HepG2 (cell line): ENCODE measurements around the gene INHBB. TPM values are rescaled to one million over a fixed set of nuclear protein-coding genes. Genes with fewer than 3 reads are reported as not detected.

Experiments used
- HNF4A ChIP-seq: sonication (generic); formaldehyde crosslinking; IDR thresholded peaks from 2 replicates; pipeline ENCODE4 v1.4.0; 2020; ENCODE audit warnings: missing genetic modification reagents
- MBNL3 ChIP-seq: fragments of 250-450 bp; sonication (Bioruptor Pico); conservative IDR thresholded peaks from 2 replicates; pipeline ENCODE4 v1.8.0; 2022; ENCODE audit warnings: mild to moderate bottlenecking, inconsistent platforms
- YEATS4 ChIP-seq: sonication (generic); formaldehyde crosslinking; IDR thresholded peaks from 2 replicates; pipeline ENCODE4 v1.4.0; 2020; ENCODE audit warnings: missing genetic modification reagents, borderline replicate concordance
- ZNF776 ChIP-seq: sonication (generic); formaldehyde crosslinking; IDR thresholded peaks from 2 replicates; pipeline ENCODE4 v1.4.0; 2020; ENCODE audit warnings: mild to moderate bottlenecking, missing genetic modification reagents
- polyA plus RNA-seq, 8 experiments: library from polyadenylated mRNA; depleted of rRNA in 3 of 8; stranded (reverse) in 7 of 8; unstranded in 1 of 8; fragments of >200 nt; fragmentation: Illumina TruSeq in 4 of 8; extraction: Trizol in 4 of 8; gene quantifications; 2 replicates each; pipeline versions ENCODE4 v1.2.1 to v1.2.3, GENCODE V29; 2011 to 2016; ENCODE audit warnings: low read depth in 4 of 8, missing spikeins in 1 of 8, mixed read lengths in 1 of 8; ENCODE audit not compliant: insufficient read depth in 1 of 8
- total RNA-seq, 5 experiments: library from RNA; depleted of rRNA; stranded (reverse); fragments of >200 nt; fragmentation: Illumina TruSeq; extraction: Trizol; gene quantifications; 2 replicates each; pipeline ENCODE4 v1.2.3, GENCODE V29; 2016; ENCODE audit warnings: low read depth in 1 of 5
- TF ChIP-seq, protein P1 (sequence below): sonication (generic); formaldehyde crosslinking; IDR thresholded peaks from 2 replicates; pipeline ENCODE4 v1.4.0; 2020; ENCODE audit warnings: missing genetic modification reagents, mild to moderate bottlenecking, borderline replicate concordance
- TF ChIP-seq, protein P2 (sequence below): sonication (generic); formaldehyde crosslinking; IDR thresholded peaks from 2 replicates; pipeline ENCODE4 v1.4.0; 2020; ENCODE audit warnings: mild to moderate bottlenecking, missing genetic modification reagents
- TF ChIP-seq, protein P3 (sequence below): sonication (generic); formaldehyde crosslinking; IDR thresholded peaks from 2 replicates; pipeline ENCODE4 v1.4.0; 2020; ENCODE audit warnings: mild to moderate bottlenecking, missing genetic modification reagents, borderline replicate concordance
- TF ChIP-seq, protein P4 (sequence below): sonication (generic); formaldehyde crosslinking; IDR thresholded peaks from 2 replicates; pipeline ENCODE4 v1.5.0; 2020; ENCODE audit warnings: mild to moderate bottlenecking, missing genetic modification reagents, borderline replicate concordance

INHBB gene
- total and polyA plus RNA-seq, 2 of the 13 experiments (the other 11 are each of a cell fraction or from before 2014, with no cell fraction given) = 0.20 to 1.7 TPM

DNA sequence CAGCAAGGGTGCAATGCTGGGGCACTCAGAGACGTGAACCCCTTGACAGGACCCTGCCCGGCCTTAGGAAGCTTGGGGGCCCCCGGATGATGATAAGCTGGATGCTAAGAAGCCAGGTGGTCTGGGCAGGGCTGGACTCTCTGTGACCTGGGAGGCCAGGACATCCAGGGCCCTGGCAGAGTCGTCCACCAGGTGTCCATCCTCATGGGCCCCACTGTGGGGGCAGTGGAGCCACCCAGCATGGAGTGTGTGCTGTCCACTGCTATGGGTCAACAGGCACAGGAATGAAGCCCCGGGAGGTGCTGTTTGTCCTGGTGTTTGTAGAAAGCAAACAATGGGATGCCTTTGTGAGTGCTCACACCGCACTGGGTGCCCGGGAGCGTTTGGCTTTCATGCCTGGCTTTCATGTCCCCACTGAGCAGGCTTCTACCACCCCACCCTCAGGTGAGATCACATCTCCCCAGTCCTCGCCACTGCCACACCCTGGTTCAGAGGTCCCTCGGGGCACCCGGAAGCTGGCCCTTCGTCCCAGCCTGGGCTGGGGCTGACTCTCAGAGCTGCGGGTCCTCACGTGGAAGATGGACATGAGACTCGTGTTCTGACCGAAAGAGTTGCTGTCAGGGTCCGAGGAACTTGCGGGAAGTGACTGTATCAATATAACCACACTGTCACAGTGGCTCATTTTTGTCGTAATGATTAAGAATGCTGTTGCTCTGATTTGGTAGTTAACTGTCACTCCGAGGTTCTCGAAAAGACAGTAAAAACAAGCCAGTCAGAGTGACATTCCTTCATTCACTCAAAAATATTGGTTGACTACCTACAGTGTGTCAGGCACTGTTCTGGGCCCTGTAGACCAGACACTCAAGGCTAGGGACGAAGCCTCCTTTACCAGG, 53.3 kb downstream of the INHBB start (continued):
- TF ChIP-seq, protein P1, sequence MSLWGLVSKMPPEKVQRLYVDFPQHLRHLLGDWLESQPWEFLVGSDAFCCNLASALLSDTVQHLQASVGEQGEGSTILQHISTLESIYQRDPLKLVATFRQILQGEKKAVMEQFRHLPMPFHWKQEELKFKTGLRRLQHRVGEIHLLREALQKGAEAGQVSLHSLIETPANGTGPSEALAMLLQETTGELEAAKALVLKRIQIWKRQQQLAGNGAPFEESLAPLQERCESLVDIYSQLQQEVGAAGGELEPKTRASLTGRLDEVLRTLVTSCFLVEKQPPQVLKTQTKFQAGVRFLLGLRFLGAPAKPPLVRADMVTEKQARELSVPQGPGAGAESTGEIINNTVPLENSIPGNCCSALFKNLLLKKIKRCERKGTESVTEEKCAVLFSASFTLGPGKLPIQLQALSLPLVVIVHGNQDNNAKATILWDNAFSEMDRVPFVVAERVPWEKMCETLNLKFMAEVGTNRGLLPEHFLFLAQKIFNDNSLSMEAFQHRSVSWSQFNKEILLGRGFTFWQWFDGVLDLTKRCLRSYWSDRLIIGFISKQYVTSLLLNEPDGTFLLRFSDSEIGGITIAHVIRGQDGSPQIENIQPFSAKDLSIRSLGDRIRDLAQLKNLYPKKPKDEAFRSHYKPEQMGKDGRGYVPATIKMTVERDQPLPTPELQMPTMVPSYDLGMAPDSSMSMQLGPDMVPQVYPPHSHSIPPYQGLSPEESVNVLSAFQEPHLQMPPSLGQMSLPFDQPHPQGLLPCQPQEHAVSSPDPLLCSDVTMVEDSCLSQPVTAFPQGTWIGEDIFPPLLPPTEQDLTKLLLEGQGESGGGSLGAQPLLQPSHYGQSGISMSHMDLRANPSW = no peak
- TF ChIP-seq, protein P2, sequence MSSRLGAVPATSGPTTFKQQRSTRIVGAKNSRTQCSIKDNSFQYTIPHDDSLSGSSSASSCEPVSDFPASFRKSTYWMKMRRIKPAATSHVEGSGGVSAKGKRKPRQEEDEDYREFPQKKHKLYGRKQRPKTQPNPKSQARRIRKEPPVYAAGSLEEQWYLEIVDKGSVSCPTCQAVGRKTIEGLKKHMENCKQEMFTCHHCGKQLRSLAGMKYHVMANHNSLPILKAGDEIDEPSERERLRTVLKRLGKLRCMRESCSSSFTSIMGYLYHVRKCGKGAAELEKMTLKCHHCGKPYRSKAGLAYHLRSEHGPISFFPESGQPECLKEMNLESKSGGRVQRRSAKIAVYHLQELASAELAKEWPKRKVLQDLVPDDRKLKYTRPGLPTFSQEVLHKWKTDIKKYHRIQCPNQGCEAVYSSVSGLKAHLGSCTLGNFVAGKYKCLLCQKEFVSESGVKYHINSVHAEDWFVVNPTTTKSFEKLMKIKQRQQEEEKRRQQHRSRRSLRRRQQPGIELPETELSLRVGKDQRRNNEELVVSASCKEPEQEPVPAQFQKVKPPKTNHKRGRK (CRISPR knock-in tag) = no peak
- TF ChIP-seq YEATS4 (CRISPR knock-in tag) (peak; percentile 75; the same call in 1 of the 2 replicates), ZNF776 (CRISPR knock-in tag) (no peak), MBNL3 (no peak), HNF4A (CRISPR knock-in tag) (peak; percentile 33; the same call in 1 of the 2 replicates)
- TF ChIP-seq, protein P3, sequence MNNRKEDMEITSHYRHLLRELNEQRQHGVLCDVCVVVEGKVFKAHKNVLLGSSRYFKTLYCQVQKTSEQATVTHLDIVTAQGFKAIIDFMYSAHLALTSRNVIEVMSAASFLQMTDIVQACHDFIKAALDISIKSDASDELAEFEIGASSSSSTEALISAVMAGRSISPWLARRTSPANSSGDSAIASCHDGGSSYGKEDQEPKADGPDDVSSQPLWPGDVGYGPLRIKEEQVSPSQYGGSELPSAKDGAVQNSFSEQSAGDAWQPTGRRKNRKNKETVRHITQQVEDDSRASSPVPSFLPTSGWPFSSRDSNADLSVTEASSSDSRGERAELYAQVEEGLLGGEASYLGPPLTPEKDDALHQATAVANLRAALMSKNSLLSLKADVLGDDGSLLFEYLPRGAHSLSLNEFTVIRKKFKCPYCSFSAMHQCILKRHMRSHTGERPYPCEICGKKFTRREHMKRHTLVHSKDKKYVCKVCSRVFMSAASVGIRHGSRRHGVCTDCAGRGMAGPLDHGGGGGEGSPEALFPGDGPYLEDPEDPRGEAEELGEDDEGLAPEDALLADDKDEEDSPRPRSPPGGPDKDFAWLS (CRISPR knock-in tag) = no peak
- TF ChIP-seq, protein P4, sequence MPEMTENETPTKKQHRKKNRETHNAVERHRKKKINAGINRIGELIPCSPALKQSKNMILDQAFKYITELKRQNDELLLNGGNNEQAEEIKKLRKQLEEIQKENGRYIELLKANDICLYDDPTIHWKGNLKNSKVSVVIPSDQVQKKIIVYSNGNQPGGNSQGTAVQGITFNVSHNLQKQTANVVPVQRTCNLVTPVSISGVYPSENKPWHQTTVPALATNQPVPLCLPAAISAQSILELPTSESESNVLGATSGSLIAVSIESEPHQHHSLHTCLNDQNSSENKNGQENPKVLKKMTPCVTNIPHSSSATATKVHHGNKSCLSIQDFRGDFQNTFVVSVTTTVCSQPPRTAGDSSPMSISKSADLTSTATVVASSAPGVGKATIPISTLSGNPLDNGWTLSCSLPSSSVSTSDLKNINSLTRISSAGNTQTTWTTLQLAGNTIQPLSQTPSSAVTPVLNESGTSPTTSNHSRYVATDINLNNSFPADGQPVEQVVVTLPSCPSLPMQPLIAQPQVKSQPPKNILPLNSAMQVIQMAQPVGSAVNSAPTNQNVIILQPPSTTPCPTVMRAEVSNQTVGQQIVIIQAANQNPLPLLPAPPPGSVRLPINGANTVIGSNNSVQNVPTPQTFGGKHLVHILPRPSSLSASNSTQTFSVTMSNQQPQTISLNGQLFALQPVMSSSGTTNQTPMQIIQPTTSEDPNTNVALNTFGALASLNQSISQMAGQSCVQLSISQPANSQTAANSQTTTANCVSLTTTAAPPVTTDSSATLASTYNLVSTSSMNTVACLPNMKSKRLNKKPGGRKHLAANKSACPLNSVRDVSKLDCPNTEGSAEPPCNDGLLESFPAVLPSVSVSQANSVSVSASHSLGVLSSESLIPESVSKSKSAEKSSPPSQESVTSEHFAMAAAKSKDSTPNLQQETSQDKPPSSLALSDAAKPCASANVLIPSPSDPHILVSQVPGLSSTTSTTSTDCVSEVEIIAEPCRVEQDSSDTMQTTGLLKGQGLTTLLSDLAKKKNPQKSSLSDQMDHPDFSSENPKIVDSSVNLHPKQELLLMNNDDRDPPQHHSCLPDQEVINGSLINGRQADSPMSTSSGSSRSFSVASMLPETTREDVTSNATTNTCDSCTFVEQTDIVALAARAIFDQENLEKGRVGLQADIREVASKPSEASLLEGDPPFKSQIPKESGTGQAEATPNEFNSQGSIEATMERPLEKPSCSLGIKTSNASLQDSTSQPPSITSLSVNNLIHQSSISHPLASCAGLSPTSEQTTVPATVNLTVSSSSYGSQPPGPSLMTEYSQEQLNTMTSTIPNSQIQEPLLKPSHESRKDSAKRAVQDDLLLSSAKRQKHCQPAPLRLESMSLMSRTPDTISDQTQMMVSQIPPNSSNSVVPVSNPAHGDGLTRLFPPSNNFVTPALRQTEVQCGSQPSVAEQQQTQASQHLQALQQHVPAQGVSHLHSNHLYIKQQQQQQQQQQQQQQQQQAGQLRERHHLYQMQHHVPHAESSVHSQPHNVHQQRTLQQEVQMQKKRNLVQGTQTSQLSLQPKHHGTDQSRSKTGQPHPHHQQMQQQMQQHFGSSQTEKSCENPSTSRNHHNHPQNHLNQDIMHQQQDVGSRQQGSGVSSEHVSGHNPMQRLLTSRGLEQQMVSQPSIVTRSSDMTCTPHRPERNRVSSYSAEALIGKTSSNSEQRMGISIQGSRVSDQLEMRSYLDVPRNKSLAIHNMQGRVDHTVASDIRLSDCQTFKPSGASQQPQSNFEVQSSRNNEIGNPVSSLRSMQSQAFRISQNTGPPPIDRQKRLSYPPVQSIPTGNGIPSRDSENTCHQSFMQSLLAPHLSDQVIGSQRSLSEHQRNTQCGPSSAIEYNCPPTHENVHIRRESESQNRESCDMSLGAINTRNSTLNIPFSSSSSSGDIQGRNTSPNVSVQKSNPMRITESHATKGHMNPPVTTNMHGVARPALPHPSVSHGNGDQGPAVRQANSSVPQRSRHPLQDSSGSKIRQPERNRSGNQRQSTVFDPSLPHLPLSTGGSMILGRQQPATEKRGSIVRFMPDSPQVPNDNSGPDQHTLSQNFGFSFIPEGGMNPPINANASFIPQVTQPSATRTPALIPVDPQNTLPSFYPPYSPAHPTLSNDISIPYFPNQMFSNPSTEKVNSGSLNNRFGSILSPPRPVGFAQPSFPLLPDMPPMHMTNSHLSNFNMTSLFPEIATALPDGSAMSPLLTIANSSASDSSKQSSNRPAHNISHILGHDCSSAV (CRISPR knock-in tag) = no peak
